Measurements from ENCODE around the gene CCND1. TPM values are rescaled to one million over a fixed set of nuclear protein-coding genes. Genes with fewer than 3 reads are reported as not detected.
A peak's percentile ranks its signal among the peaks of the same experiment; 100 is the strongest.

CCND1 gene
- total and polyA plus RNA-seq, 2 of the 8 experiments (the other 6 are each of a cell fraction or from before 2014, with no cell fraction given) = 64.5 to 170 TPM

DNA sequence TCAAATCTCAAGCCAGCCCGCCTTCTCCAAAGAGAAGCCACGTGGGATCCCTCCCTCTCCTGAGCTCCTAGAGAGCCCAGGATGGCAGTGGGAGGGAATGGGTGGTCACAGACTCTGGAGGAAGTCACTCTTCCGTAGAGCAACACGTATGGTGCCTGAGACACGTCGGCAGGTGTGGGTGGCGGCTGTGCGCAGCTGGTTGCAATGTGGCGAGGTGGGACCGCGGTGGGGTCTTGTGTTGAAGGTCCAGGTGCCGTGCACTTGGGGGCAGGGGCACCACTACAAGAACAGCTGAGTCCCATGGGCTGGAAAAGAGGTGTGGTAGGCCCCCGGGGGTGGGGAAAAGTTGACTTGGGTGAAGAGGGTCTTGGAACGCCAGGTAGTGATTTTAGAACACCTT lies 13.4 kb upstream of the CCND1 start:
- no peaks in the 10 kb centered on the region for H3K4me1 ChIP-seq (replicated peaks in 1 of 4; ENCODE audit: control insufficient read depth in 3 of 4, insufficient read depth in 4 of 4, low read length in 3 of 4)
- DNase-seq (ENCODE audit: low read depth in 1 of 2, low spot score in 2 of 2) (no peak), FAIRE-seq (no peak)
- H3K27me3 ChIP-seq (replicated peaks in 1 of 4; ENCODE audit: control insufficient read depth in 3 of 4, extremely low read depth in 1 of 4, insufficient read depth in 3 of 4, low read length in 3 of 4) = peaks cover 0 to 2% (median 0%) of the 10 kb centered on the region in 4 experiments; a peak in 1 of 7 replicates
- no peak overlapping the region for H3K9ac ChIP-seq (replicated peaks in 1 of 4; ENCODE audit: extremely low read depth in 1 of 4, low read depth in 3 of 4, low read length in 3 of 4)
- 0 out of 2 replicates have a peak overlapping the region, but pooled peaks have one; percentile 9 for H2AK5ac ChIP-seq (ENCODE audit: low read depth, low read length)
- no peak overlapping the region for H3K14ac ChIP-seq (ENCODE audit: insufficient read length)
- no peak overlapping the region for H4K8ac ChIP-seq (ENCODE audit: extremely low read depth, insufficient read depth, low read length)
- H2BK20ac ChIP-seq (ENCODE audit: low read length) = no peak overlapping the region
- WGBS, 2 experiments (ENCODE audit: extremely low coverage in 1 of 2, insufficient coverage in 1 of 2, insufficient read length in 1 of 2, insufficient replicate concordance in 2 of 2, low coverage in 1 of 2, low lambda C conversion rate in 2 of 2, missing lambda C conversion rate in 1 of 2) = 91% methylated on average over 11 of the region's 14 CpGs; no CpG with 5 or more reads in 1 of the 2 experiments
- H3K4ac ChIP-seq (replicated peaks; ENCODE audit: insufficient read length, low read depth, low read length) = no peak overlapping the region
- POLR2A ChIA-PET (ENCODE audit: partially characterized antibody) = interaction anchor here (3.3 kb wide), 1 partner anchor 11 kb away, joined by 16 read pairs; no protein-coding TSS in a partner anchor
- no peaks in the 10 kb centered on the region for H3K79me2 ChIP-seq (ENCODE audit: control insufficient read depth in 1 of 2, insufficient read depth in 2 of 2, low read length in 2 of 2)
- no peak overlapping the region for H2BK5ac ChIP-seq (ENCODE audit: low read depth, low read length)
- H3K56ac ChIP-seq (replicated peaks; ENCODE audit: insufficient read length, low read depth, low read length) = no peak overlapping the region
- H3K18ac ChIP-seq (ENCODE audit: extremely low read depth, low read length) = no peak overlapping the region
- H4K5ac ChIP-seq (ENCODE audit: insufficient read length, low read depth, low read length) = no peak overlapping the region
- H3K4me2 ChIP-seq (ENCODE audit: insufficient read depth in 1 of 2, low read depth in 2 of 2, low read length in 2 of 2) = no peak overlapping the region
- H2BK12ac ChIP-seq (ENCODE audit: low read depth, low read length) = no peak overlapping the region
- peaks cover 16 to 17% of the 10 kb centered on the region in 2 experiments for H3K9me3 ChIP-seq (ENCODE audit: insufficient read depth in 2 of 2, low read depth in 1 of 2, low read length in 1 of 2)
- no peak overlapping the region for H3K27ac ChIP-seq (ENCODE audit: low read depth, low read length)
- H3K23ac ChIP-seq (ENCODE audit: insufficient read length) = no peak overlapping the region
- CTCF ChIA-PET (ENCODE audit: partially characterized antibody) = interaction anchor here (0.8 to 3.3 kb wide), 6 partner anchors 8 to 526 kb away, joined by 3 to 13 read pairs (median 4); no protein-coding TSS in a partner anchor
- H3K23me2 ChIP-seq (ENCODE audit: low read depth, low read length) = 0 out of 2 replicates have a peak, but pooled peaks cover 1% of the 10 kb centered on the region
- no peaks in the 10 kb centered on the region for H3K36me3 ChIP-seq (ENCODE audit: control insufficient read depth in 2 of 4, insufficient read depth in 4 of 4, low read length in 3 of 4)
- no peak overlapping the region for H2BK120ac ChIP-seq (replicated peaks; ENCODE audit: low read depth, low read length)
- no peaks in the 10 kb centered on the region for H4K20me1 ChIP-seq (replicated peaks in 1 of 2; ENCODE audit: control insufficient read depth in 1 of 2, insufficient read depth in 2 of 2, low read length in 2 of 2)
- H4K91ac ChIP-seq (replicated peaks; ENCODE audit: insufficient read length, low read length) = no peak overlapping the region
- H2BK15ac ChIP-seq (ENCODE audit: low read length) = no peak overlapping the region
- no peak overlapping the region for H2AFZ ChIP-seq (ENCODE audit: low read length)
- no peaks in the 10 kb centered on the region for H3K79me1 ChIP-seq (ENCODE audit: low read depth, low read length)
- H3K4me3 ChIP-seq (ENCODE audit: extremely low read depth in 1 of 4, insufficient read depth in 2 of 4, low read depth in 3 of 4, low read length in 4 of 4) = no peak overlapping the region
- TF ChIP-seq HDAC6 (IDR thresholded peaks at IDR 0.05; ENCODE audit: low read depth, low read length) (no peak), CTBP2 (IDR thresholded peaks at IDR 0.05; ENCODE audit: borderline replicate concordance, insufficient read depth, insufficient read length, low read length) (no peak), SAP30 (IDR thresholded peaks at IDR 0.05; ENCODE audit: insufficient read depth, insufficient replicate concordance, low read length) (no peak), TAF7 (optimal IDR thresholded peaks at IDR 0.05; ENCODE audit: borderline replicate concordance, low read depth, low read length) (no peak), SP4 (IDR thresholded peaks at IDR 0.05; ENCODE audit: low read length) (no peak), SIX5 (IDR thresholded peaks at IDR 0.05; ENCODE audit: low read depth, low read length) (no peak), ZNF274 (IDR thresholded peaks at IDR 0.05; ENCODE audit: borderline replicate concordance, extremely low read depth, low read length) (no peak), RBBP5 (IDR thresholded peaks at IDR 0.05; ENCODE audit: borderline replicate concordance, low read depth, low read length) (no peak), SUZ12 (IDR thresholded peaks at IDR 0.05; ENCODE audit: low read length) (no peak), CEBPB (IDR thresholded peaks at IDR 0.05; ENCODE audit: low read depth, low read length) (no peak)
- TF ChIP-seq, protein P1, sequence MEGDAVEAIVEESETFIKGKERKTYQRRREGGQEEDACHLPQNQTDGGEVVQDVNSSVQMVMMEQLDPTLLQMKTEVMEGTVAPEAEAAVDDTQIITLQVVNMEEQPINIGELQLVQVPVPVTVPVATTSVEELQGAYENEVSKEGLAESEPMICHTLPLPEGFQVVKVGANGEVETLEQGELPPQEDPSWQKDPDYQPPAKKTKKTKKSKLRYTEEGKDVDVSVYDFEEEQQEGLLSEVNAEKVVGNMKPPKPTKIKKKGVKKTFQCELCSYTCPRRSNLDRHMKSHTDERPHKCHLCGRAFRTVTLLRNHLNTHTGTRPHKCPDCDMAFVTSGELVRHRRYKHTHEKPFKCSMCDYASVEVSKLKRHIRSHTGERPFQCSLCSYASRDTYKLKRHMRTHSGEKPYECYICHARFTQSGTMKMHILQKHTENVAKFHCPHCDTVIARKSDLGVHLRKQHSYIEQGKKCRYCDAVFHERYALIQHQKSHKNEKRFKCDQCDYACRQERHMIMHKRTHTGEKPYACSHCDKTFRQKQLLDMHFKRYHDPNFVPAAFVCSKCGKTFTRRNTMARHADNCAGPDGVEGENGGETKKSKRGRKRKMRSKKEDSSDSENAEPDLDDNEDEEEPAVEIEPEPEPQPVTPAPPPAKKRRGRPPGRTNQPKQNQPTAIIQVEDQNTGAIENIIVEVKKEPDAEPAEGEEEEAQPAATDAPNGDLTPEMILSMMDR (IDR thresholded peaks at IDR 0.05; ENCODE audit: control extremely low read depth in 1 of 3, insufficient read depth in 1 of 3, low read depth in 1 of 3, low read length in 3 of 3) = no peak

Measured in H1 (cell line).